KMS-11 (cell line): Measurements from ENCODE around the gene UQCRC1.
A peak's percentile ranks its signal among the peaks of the same experiment; 100 is the strongest.

Source experiments
- H2AFZ ChIP-seq: fragments of 200-600 bp; sonication (generic); 2 replicates; pipeline ENCODE4 v1.6.1; 2016; ENCODE audit warnings: antibody characterized with exemption, mixed run types, low read depth
- H3K27ac ChIP-seq: fragments of 200-600 bp; sonication (generic); 2 replicates; pipeline ENCODE4 v1.6.1; 2016; ENCODE audit warnings: mild to moderate bottlenecking, mixed run types
- H3K27me3 ChIP-seq: fragments of 200-600 bp; sonication (generic); 2 replicates; pipeline ENCODE4 v1.6.1; 2017; ENCODE audit warnings: mild to moderate bottlenecking, low read depth, mixed run types, moderate library complexity; ENCODE audit not compliant: insufficient read depth
- H3K36me3 ChIP-seq: fragments of 200-600 bp; sonication (generic); 2 replicates; pipeline ENCODE4 v1.6.1; 2017; ENCODE audit warnings: mild to moderate bottlenecking, mixed run types; ENCODE audit not compliant: insufficient read depth
- H3K4me1 ChIP-seq: fragments of 200-600 bp; sonication (generic); 2 replicates; pipeline ENCODE4 v1.6.1; 2016; ENCODE audit warnings: mild to moderate bottlenecking, low read depth, mixed run types; ENCODE audit not compliant: poor library complexity, severe bottlenecking
- H3K4me2 ChIP-seq: fragments of 200-600 bp; sonication (generic); 2 replicates; pipeline ENCODE4 v1.7.0; 2016; ENCODE audit warnings: mild to moderate bottlenecking, mixed run types
- H3K4me3 ChIP-seq: fragments of 200-600 bp; sonication (generic); IDR thresholded peaks from 2 replicates; pipeline ENCODE4 v1.6.1; 2017; ENCODE audit warnings: low read depth, low read length, mixed read lengths; ENCODE audit not compliant: insufficient read depth
- H3K79me2 ChIP-seq: fragments of 200-600 bp; sonication (generic); 2 replicates; pipeline ENCODE4 v1.6.1; 2016; ENCODE audit warnings: low read depth, mixed run types; ENCODE audit not compliant: insufficient read depth
- H3K9ac ChIP-seq: fragments of 200-600 bp; sonication (generic); 2 replicates; pipeline ENCODE4 v1.6.1; 2016; ENCODE audit warnings: mild to moderate bottlenecking, mixed run types
- H4K20me1 ChIP-seq: fragments of 200-600 bp; sonication (generic); 2 replicates; pipeline ENCODE4 v1.6.1; 2016; ENCODE audit warnings: mild to moderate bottlenecking, mixed run types; ENCODE audit not compliant: insufficient read depth
- CTCF ChIP-seq: fragments of 200-600 bp; sonication (generic); conservative IDR thresholded peaks from 2 replicates; pipeline ENCODE4 v1.6.1; 2017; ENCODE audit warnings: low read depth, mild to moderate bottlenecking, antibody characterized with exemption, low read length, moderate library complexity, mixed read lengths

UQCRC1 gene

GRCh38 chr3:48641396-48641795, 31.9 kb upstream of the UQCRC1 start:
- no peak overlapping the region for H3K4me2 ChIP-seq
- no peak overlapping the region for H3K4me3 ChIP-seq
- H3K4me1 ChIP-seq, result no peaks in the 10 kb centered on the region
- no peaks in the 10 kb centered on the region for H3K27me3 ChIP-seq
- TF ChIP-seq CTCF, result no peak
- H3K36me3 ChIP-seq, result no peaks in the 10 kb centered on the region
- no peak overlapping the region for H3K9ac ChIP-seq
- H4K20me1 ChIP-seq, result no peaks in the 10 kb centered on the region
- H3K27ac ChIP-seq, result no peak overlapping the region
- H3K79me2 ChIP-seq, result no peaks in the 10 kb centered on the region
- no peak overlapping the region for H2AFZ ChIP-seq

- no peaks in the 10 kb centered on the region for H3K4me1 ChIP-seq
- no peak overlapping the region for H3K4me2 ChIP-seq
- no peak overlapping the region for H2AFZ ChIP-seq
- no peak for TF ChIP-seq CTCF
- no peaks in the 10 kb centered on the region for H3K36me3 ChIP-seq
- no peaks in the 10 kb centered on the region for H3K79me2 ChIP-seq
- H3K27me3 ChIP-seq, result no peaks in the 10 kb centered on the region
- H3K4me3 ChIP-seq, result no peak overlapping the region
- no peaks in the 10 kb centered on the region for H4K20me1 ChIP-seq
- no peak overlapping the region for H3K27ac ChIP-seq
- H3K9ac ChIP-seq, result no peak overlapping the region
These were observed 30.6 kb upstream of the UQCRC1 start for GRCh38 chr3:48639944-48640606.

- Histone ChIP-seq H4K20me1 (no peaks in the 10 kb centered on the region), H3K4me2 (no peak overlapping the region), H3K36me3 (no peaks in the 10 kb centered on the region), H3K79me2 (no peaks in the 10 kb centered on the region), H3K9ac (no peak overlapping the region), H2AFZ (no peak overlapping the region), H3K27ac (no peak overlapping the region), H3K4me3 (no peak overlapping the region), H3K4me1 (no peaks in the 10 kb centered on the region), H3K27me3 (no peaks in the 10 kb centered on the region)
- no peak for TF ChIP-seq CTCF
These were observed 27.9 kb upstream of the UQCRC1 start for GRCh38 chr3:48637305-48637704.

- Histone ChIP-seq H3K27me3 (no peaks in the 10 kb centered on the region), H3K79me2 (no peaks in the 10 kb centered on the region), H2AFZ (peak overlapping the region; percentile 73), H3K4me3 (peak overlapping the region; percentile 17), H3K4me1 (no peaks in the 10 kb centered on the region), H4K20me1 (no peaks in the 10 kb centered on the region), H3K27ac (no peak overlapping the region), H3K9ac (peak overlapping the region; percentile 18; the same call in 1 of the 2 replicates), H3K4me2 (peak overlapping the region; percentile 63), H3K36me3 (no peaks in the 10 kb centered on the region)
- TF ChIP-seq CTCF, result no peak
These were observed 26.8 kb upstream of the UQCRC1 start for GRCh38 chr3:48636149-48636655.
